Adrenal gland (tissue), 5 donors: ENCODE data around the gene FAM118A.

ENCODE experiments used
- POLR2A ChIP-seq, 2 donors: fragments of 450-650 bp; IDR thresholded peaks; one replicate each; pipeline ENCODE4 v1.6.1; 2017; ENCODE audit warnings: antibody characterized with exemption in 2 of 2, mild to moderate bottlenecking in 2 of 2, moderate library complexity in 1 of 2
- TF ChIP-seq, protein P1 (sequence below), 6 experiments: fragments of 450-650 bp in 4 of 6; fragments of 200-600 bp in 2 of 6; sonication (generic) in 1 of 6; IDR thresholded peaks; 1 replicate in 5 of 6; 2 replicates in 1 of 6; pipeline versions ENCODE4 v1.5.1 to v1.8.0; 2016 to 2021; ENCODE audit warnings: antibody characterized with exemption in 6 of 6, mild to moderate bottlenecking in 2 of 6, moderate library complexity in 1 of 6
- donor health status: DM: no; HTN: no; CAD: no.

DNA sequence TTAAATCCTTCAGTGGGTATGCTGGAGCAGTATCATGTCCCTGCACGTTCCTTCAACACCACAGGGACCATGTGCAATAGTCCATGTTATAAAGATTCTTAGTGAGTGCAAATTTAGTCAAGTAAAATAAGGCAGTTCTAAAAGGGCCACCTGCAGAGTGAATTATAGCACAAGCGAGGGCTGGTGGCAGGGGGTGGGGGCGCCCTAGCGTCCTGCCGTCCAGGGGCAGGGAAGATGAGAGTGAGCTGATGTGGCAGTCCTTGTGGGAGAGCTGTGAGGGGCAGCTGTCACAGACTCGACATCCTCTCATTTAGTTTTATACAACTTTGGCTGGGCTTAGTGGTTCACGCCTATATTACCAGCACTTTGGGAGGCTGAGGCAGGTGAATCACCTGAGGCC lies 29.1 kb downstream of the FAM118A start:
- TF ChIP-seq, protein P1, sequence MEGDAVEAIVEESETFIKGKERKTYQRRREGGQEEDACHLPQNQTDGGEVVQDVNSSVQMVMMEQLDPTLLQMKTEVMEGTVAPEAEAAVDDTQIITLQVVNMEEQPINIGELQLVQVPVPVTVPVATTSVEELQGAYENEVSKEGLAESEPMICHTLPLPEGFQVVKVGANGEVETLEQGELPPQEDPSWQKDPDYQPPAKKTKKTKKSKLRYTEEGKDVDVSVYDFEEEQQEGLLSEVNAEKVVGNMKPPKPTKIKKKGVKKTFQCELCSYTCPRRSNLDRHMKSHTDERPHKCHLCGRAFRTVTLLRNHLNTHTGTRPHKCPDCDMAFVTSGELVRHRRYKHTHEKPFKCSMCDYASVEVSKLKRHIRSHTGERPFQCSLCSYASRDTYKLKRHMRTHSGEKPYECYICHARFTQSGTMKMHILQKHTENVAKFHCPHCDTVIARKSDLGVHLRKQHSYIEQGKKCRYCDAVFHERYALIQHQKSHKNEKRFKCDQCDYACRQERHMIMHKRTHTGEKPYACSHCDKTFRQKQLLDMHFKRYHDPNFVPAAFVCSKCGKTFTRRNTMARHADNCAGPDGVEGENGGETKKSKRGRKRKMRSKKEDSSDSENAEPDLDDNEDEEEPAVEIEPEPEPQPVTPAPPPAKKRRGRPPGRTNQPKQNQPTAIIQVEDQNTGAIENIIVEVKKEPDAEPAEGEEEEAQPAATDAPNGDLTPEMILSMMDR (IDR thresholded peaks at IDR 0.05), result no peak
- no peak for TF ChIP-seq POLR2A (IDR thresholded peaks at IDR 0.05)
